NCI-H2107 treated with DMSO at 0.1 percent for 48 hours (cell line): ENCODE results near the gene APBA1.
A peak's percentile ranks its signal among the peaks of the same experiment; 100 is the strongest.

Experiments used
- DNase-seq: peaks from one replicate; lab custom pipeline; 2025; ENCODE audit not compliant: unreplicated experiment; lab: John Stamatoyannopoulos, UW

The APBA1 gene

DNA sequence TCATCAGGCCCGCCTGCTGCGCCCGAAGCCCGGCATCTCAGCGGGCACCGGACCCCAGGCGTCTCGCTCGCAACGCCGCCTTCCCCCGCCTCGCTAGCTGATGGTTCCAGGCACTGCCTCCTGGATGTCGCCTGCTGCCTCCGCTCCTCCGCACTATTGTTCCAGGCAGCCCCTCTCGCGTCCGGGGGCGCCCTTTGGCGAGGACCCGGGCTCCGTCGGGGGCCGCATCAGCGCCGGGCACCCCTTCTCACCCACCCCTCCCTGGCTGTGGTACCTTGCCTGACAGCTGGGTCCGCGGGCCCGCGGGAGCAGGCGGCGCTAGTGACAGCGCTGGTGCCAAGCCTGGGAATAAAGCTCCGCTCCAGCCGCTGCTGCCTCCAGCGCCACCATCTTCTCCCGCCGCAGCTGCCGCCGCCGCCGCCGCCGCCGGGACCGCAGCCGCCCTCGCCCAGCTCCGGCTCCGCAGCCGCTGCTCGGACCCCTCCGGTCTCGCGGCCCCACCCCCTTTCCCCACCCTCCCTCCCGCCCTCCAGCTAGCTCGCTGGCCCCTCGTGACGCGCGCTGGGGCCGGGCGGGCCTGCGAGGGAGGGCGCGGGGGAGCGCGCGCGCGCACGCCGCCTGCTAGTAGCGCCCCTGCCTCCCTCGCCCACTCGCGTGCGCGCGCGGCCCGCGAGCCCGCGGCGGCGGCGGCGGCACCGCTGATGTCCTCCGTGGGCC lies at the start of gene APBA1:
Gene APBA1 (minus strand): TSS at position 493 of the 717 bp plus-strand sequence.
- peak; percentile 12 for DNase-seq

DNA sequence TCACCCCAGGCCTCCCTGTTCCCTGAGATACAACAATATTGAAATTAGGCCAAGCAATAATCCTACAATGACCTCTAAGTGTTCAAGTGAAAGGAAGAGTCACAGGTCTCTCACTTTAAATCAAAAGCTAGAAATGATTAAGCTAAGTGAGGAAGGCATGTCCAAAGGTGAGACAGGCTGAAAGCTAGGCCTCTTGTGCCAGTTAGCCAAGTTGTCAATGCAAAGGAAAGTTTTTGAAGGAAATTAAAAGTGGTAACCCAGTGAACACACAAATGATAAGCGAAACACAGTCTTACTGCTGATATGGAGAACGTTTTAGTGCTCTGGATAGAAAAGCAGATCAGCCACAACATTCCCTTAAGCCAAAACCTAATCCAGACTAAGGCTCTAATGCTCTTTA lies 47.8 kb upstream of the APBA1 start:
- DNase-seq, result no peak

DNA sequence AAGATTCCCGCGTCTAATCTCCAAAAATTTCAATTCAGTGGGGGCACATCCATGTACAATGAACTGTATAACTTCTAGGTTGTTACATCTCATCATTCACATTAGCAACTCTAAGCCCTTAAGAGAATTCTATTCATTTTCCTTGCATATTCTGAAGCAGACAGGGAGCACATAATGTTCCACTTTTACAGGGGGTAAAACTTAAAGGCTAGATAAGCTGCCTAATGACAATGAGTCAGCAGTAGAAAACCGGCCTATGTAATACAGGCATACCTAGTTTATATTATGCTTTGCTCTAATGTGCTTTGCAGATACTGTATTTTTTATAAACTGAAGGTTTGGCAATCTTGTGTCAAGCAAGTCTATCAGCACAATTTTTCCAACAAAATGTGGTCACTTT lies 47.2 kb upstream of the APBA1 start:
- no peak for DNase-seq

DNA sequence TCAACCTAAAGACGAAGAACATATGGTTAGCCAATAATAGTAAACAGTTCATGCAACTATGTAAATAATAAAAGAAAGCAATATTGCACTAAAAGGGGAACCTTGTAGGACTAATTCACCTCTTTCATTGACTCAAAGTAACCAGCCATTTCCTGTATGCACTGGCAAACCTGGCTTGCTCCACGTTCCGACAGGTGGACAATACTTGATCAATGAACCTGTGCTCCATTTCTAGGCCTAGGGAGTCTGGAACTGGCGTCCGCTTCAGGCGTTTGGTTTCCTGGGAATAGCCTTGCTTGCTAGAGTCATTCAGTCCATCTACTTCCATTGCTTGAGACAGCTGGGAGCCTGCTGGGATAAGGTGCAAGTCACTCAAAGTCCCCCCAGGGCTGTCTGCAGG lies 46.0 kb upstream of the APBA1 start:
- DNase-seq, result no peak

DNA sequence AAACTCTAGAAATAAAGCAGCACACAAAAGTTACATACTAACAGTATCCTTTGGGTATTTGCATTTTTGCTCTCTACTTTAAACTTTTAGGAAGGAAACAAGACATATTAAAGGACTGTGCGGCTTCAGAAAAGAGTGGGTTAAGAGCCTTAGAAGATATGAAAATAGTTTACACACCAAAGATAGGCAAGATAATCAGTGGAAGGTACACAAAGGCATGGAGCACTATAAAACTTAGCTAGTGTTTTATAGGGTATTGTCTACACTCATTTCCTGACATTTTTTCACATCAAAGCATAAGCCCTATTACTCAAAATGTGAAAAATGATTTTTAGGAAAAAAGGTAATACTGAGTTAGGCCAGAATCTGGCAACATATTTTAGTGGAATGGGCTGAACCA lies 43.7 kb upstream of the APBA1 start:
- DNase-seq, result no peak

DNA sequence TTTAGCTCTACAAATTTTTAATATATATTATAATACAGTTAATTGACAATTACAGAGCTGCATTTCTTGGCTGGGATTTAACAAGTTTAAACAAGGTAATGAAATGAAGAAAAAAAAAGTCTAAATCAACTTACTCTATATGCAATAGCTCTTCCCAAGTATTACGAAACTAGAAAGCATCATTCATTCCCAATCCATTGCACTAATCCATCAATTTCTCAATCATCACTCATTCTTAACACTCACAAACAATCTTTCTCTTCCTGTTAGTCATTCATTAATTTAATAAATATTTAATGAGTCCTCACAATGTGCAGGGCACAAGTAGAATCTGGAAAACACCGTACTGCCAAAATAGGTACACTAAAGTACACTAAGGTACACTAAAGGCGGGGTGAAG lies 42.9 kb upstream of the APBA1 start:
- DNase-seq, result no peak

DNA sequence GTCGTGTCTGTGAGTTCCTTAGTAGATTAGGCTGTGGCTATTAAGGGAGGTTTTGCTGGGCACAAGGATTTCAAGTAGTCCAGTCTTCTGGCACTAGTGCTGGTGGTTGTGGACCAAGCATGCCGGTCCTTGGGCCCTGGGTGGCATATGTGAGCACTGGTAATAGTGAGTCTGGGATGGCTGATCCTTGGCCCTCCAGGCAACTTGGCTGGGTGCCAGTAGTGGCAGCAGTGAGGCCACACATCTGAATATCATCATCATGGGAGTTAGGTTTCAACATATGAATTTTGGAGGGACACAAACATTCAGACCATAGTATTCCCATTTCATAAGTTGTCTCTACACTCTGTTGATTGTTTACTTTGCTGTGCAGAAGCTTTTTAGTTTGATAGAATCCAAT lies 25.3 kb upstream of the APBA1 start:
- DNase-seq, result no peak

DNA sequence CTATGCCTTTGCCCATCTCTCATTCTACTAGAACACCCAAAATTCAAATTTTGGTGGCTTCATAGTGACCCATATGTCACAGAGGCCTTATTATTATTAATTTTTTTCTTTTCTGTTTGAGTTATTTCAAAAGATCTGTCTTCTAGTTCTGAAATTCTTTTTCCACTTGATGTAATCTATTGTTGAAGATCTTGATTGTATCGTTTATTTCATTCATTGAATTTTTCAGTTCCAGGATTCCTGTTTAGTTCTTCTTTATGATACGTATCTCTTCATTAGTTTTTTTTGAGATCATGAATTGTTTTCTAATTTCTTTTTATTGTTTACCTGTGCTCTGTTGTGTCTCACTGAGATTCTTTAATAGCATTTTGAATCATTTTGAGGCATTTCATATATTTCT lies 24.6 kb upstream of the APBA1 start:
- peak; percentile 0 for DNase-seq

DNA sequence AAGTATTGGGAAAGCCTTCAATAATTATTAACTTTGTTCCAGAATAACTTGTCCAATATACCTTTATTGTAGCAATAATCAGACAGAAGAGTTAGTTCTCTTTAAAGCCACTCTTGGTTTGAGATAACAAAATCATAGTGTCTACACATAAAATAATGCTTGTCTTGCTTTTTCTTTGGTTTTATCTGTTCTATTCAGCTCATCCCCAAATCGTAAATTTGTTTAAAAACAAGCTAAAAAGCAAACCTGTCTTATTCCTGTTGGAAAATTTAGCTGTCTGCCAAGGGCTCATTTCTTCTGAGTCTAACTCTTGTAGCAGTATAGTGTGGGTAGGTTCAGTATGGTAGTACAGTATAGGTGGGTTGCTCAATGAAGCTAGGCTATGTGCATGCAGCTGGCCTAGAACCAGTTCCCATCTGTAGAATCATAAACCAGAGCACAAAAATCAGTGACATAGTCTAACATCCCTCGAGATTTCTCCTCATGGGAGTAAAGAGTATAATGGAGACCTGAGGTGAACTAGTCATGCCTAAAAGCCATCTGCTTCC lies 17.9 kb upstream of the APBA1 start:
- no peak for DNase-seq

DNA sequence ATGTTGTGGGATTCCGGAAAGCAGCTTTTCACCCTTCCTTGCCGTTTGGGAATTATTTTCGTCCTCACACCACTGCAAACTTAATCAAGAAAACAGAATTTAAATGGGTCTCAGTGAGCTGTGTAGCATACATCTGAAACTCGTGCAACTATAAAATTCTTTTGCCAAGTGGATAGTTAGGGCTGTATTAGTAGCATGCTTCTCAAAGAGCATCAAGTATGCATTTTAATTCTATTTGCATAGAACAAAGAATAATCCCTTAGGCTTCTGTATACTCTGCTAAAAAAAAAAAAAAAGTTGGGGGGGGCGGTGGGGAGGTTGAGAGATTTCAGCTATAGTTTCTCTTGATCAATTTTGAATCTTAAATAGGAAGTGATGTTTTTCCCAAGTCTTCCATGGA lies 11.8 kb upstream of the APBA1 start:
- no peak for DNase-seq

DNA sequence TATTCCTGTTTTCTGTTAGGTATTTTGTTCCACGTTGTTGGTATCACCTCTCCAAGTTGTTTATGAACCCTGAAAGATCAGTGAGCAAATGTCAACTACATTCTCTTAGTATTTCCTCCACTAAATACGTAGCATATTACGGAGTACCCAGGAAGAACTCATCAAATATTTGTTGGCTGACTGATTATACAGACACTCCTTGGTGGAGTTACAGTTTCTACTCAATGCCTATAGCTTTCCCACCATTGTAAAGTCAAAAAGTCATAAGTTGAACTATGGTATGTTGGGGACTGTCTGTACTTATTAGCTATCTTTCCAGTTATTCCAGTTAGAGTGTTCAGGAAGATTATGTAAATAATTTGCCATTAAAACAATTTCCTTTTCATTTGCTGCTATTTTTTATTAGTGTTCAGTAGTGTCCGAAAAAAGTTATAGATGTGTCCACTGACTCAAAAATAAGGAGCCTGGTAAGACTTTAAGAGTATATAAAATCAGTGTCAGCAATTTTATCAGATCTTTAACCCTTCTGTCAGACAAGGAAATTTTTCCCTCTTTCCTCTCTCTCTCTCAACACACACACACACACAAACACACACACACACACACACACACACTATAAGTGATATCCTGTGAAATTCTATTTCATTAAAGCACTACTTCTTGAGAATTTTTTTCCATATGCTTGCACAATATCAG lies 6.8 kb upstream of the APBA1 start:
- no peak for DNase-seq

DNA sequence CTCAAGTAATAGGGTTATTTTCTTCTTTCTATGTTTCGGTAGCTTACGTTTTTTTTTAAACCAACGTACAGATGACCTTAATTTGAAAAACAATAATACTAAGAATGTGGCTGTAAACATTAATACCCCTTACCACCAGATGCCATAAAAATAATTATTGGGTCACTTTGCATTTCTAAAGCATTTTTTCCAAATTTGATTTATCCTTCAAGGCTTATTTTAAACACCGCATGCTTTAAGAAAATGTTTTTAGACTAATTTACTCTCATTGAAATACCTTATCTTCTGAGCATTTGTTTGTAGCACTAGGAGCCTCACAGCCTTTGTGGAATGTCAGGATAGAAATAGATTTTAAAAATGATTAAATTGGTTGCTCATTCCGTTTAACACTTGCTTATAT lies 5.8 kb upstream of the APBA1 start:
- DNase-seq, result no peak

DNA sequence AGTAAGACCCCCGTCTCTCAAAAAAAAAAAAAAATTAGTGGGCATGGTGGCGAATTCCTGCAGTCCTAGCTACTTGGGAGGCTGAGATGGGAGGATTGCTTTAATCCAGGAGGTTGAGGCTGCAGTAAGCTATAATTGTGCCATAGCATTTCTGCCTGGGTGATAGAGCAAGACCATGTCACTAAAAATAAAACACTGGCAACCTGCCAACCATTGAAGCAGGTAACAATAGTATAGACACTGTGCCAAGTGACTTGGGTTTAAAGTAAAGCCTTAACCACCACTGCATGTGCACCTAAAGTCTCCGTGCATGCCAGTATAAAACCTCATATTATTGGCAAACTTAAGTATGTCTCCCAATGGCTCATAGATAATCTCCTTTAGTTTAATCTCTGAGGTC lies 3.4 kb upstream of the APBA1 start:
- DNase-seq, result no peak

DNA sequence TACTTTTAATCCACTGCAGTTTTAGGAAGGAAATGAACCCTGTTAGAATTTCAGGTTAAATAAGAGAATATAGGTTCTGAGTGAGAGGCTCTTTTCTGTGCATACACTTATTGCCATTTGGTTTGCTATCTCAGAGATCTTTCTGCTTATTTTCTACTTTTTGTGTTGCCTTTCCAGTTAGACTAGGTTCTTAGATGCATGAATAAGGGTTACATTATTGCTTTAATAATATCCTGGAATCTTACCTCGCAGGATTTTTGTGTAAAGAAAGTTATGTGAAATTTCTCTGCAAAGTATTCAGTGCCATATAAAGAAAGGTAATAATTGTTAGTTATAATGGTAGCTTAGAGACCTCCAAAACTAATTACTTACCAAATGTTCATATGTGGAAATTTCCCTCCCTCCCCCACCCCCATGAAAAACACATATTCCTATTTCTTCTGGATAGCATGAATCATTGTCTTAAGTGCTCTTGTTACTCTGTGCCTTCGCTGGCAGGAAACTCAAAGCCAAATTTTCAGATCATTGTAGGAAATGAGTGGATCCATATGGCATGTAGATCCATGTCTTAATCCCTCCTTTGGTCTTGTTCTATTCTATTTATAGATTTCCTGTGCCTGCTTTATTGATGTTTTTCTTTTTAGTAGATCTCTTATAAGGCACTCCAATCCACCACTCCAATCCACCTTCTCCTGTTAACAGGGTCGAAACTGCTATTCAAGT lies 2.7 kb upstream of the APBA1 start:
- DNase-seq, result no peak

DNA sequence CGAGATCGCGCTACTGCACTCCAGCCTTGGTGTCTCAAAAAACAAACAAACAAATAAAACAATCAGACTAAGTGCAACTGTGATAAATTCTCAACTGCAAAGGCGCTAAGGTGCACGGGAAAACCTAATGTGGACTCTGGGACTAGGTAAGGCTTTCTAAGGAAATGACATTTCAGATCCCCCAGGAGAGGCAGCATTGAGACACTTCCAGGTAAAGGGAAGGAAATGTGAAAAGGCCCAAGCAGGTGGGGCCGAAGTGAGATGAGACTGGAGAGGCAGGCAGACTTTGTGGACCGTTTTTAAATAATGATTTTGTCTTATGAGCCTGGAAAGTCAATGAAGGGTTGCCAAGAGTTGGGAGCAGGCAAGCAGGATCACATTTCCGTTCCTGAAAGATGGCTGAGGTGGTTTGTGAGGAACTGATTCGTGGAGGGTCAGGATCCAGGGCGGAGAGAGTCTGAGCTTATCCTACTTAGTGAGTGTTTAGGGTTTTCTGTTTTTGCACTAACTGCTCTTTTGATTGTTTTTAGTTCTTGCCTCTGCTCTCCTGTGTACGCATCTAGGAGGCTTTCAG lies 2.0 kb upstream of the APBA1 start:
- DNase-seq, result peak; percentile 18

DNA sequence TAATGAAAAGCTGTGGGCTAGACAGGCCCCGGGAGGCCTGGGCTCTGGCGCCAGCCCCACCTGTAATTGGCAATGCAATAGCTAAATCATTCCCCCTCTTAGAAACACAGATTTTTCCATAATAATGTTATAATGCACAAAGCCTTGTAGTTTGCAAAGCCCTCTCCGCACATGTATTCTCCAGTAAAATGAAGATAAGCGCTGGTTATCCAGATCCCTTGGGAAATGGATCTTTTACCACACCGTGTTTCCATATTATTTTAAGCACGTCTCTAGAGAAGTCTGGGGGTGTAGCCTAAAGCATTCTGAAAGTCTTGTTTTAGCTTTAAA lies 1.1 kb upstream of the APBA1 start:
- peak; percentile 72 for DNase-seq

DNA sequence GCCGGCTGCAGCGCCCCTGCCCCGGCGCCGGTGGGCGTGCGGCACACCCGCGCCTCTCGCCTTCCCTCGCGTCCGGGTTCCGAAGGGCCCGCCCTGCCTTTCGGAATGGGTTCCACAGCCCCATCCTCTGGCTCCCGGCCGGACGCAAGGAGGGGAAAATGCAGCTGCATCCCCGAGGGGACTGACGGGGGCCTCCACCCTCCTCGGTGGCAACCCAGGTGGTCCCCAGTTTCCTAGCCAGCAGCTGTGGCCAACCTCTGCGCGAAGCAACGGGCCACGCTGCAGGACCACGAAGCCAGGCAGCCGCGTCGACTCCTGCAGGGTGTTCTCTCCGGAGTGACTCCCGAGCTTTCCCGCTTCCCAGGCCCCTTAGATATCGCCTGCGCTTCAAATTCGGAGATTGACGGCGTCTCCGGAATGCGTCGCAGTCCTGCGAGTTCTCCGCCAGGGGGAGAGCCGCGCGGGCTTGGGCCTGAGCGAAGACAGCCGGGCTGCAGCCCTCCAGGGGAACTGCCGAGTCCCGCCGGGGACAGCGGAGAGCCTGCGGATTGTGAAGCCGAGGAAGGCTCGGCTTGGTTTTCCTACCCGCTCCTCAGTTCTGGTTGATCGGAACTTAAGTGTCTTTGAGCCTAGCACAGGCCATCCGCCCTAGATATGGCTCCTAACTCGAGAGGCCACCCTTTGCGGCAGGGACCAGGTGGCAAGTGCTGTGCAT lies 582 bp upstream of the APBA1 start:
- DNase-seq, result peak; percentile 73

DNA sequence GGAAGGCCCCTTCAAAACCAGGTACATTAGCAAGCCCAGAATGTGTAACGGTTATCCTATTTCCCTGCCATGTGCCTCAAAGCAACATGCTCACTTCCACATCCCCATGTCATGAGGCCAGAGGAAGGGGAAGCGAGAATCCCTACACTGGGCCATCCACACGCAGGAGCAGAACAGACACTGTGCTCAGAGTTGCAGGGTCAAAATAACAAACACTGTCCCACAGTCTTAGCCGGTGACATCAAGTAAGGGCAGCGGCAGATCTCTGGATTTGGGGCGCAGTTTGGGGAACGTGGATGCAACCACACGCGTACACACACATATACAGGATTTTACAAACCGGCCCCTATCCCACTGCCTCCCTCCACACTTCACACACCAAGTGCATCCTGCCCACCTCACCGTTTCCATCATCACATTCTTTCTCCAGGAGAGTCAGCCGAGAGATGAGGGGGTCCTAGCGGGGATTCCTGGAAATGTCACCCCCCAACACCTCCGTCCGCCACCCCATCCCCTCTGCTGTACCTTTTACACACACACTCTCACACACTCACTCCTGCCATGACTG lies 776 bp downstream of the APBA1 start:
- DNase-seq, result no peak

DNA sequence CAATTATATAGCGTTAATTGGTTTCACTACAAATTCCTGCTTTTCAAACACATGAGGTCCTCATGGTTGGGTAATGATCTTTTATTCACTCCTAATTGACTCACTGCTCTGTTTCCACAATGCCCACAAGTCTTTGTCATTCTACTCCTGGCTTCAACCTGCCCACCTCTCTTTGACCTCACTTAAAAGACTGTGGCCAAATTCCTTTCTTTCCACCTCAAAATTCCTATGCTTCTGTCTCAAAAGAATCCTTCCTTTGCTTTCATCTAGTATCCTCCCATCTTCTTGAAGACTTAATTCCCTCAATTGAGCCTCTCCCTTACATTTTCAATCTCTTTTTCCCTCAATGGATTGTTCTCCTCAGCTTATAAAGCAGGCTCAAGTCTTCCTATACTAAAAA lies 4.9 kb downstream of the APBA1 start:
- DNase-seq, result no peak

DNA sequence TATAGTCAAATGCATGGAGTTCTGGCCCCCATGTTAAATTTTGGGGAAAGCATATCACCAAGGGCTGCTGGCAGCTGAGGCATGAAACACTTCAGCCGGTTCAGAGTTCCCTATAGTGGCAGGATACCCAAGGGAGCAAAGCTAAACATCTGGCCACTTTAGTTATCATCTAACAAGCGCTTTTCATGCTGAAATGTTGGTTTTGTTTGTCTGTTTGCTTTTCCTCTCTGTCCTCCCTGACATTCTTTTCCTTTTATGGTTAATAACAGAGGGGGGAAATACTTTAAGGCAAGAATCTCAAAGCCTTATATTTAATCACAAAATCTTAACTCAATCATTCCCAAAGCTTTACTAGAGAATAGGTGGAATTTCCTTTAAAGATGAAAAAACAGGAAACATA lies 11.9 kb downstream of the APBA1 start:
- DNase-seq, result no peak
